ENCODE measurements around the gene SAMM50. TPM values are rescaled to one million over a fixed set of nuclear protein-coding genes. Genes with fewer than 3 reads are reported as not detected.

SAMM50 gene
- total RNA-seq = 54.0 and 54.6 TPM in 2 replicates
- long read RNA-seq, transcript SAMM50-201 (15 exons, 1,717 nt) = major isoform, 405 of 427 reads
- long read RNA-seq, partial matches to known transcripts = 4 of 427 reads
- long read RNA-seq, other reads (novel, unspliced or antisense) = 17 of 427 reads

- DNase-seq (ENCODE audit: low read depth, low spot score) = peak; percentile 84
- Mint-ChIP-seq H3K4me1 (peaks cover 31% of the 10 kb centered on the region), H3K27me3 (ENCODE audit: low read depth) (no peaks in the 10 kb centered on the region), H3K36me3 (ENCODE audit: low read depth) (no peaks in the 10 kb centered on the region), H3K9me3 (no peaks in the 10 kb centered on the region), H3K4me3 (peak within 1 kb of the TSS; percentile 98), H3K27ac (ENCODE audit: unreplicated experiment) (peak within 1 kb of the TSS; percentile 96)
- TF ChIP-seq CTCF (conservative IDR thresholded peaks at IDR 0.05) = no peak
Observed at GRCh38 chr22:43955040-43955882, at the start of gene SAMM50. TSS of gene SAMM50 (plus strand) at chr22:43955442. CDS start at chr22:43955578, 136 bp downstream.

GRCh38 chr22:43905681-43906080 is 49.6 kb upstream of the SAMM50 start:
- H3K4me3 Mint-ChIP-seq = no peak overlapping the region
- H3K4me1 Mint-ChIP-seq = peaks cover 9% of the 10 kb centered on the region
- no peaks in the 10 kb centered on the region for H3K36me3 Mint-ChIP-seq (ENCODE audit: low read depth)
- no peak for DNase-seq (ENCODE audit: low read depth, low spot score)
- no peak overlapping the region for H3K27ac Mint-ChIP-seq (ENCODE audit: unreplicated experiment)
- TF ChIP-seq CTCF (conservative IDR thresholded peaks at IDR 0.05) = no peak
- H3K9me3 Mint-ChIP-seq = peaks cover 1% of the 10 kb centered on the region
- no peaks in the 10 kb centered on the region for H3K27me3 Mint-ChIP-seq (ENCODE audit: low read depth)

GRCh38 chr22:43909708-43910107 is 45.5 kb upstream of the SAMM50 start:
- no peaks in the 10 kb centered on the region for H3K36me3 Mint-ChIP-seq (ENCODE audit: low read depth)
- peaks cover 29% of the 10 kb centered on the region for H3K4me1 Mint-ChIP-seq
- no peak overlapping the region for H3K4me3 Mint-ChIP-seq
- H3K9me3 Mint-ChIP-seq = peaks cover 8% of the 10 kb centered on the region
- no peak overlapping the region for H3K27ac Mint-ChIP-seq (ENCODE audit: unreplicated experiment)
- TF ChIP-seq CTCF (conservative IDR thresholded peaks at IDR 0.05) = no peak
- H3K27me3 Mint-ChIP-seq (ENCODE audit: low read depth) = peaks cover 12% of the 10 kb centered on the region
- no peak for DNase-seq (ENCODE audit: low read depth, low spot score)

- Mint-ChIP-seq H3K27me3 (ENCODE audit: low read depth) (peaks cover 12% of the 10 kb centered on the region), H3K36me3 (ENCODE audit: low read depth) (no peaks in the 10 kb centered on the region), H3K4me3 (no peak overlapping the region), H3K27ac (ENCODE audit: unreplicated experiment) (no peak overlapping the region), H3K9me3 (peaks cover 8% of the 10 kb centered on the region), H3K4me1 (peaks cover 29% of the 10 kb centered on the region)
- TF ChIP-seq CTCF (conservative IDR thresholded peaks at IDR 0.05) = no peak
- DNase-seq (ENCODE audit: low read depth, low spot score) = no peak
Observed at GRCh38 chr22:43910178-43910695, 45.0 kb upstream of the SAMM50 start.

GRCh38 chr22:43911351-43911750 is 43.9 kb upstream of the SAMM50 start:
- no peak for TF ChIP-seq CTCF (conservative IDR thresholded peaks at IDR 0.05)
- no peak for DNase-seq (ENCODE audit: low read depth, low spot score)
- peak overlapping the region; percentile 41 for H3K4me3 Mint-ChIP-seq
- H3K27me3 Mint-ChIP-seq (ENCODE audit: low read depth) = peaks cover 12% of the 10 kb centered on the region
- peaks cover 8% of the 10 kb centered on the region for H3K9me3 Mint-ChIP-seq
- H3K27ac Mint-ChIP-seq (ENCODE audit: unreplicated experiment) = peak overlapping the region; percentile 73
- no peaks in the 10 kb centered on the region for H3K36me3 Mint-ChIP-seq (ENCODE audit: low read depth)
- peaks cover 26% of the 10 kb centered on the region for H3K4me1 Mint-ChIP-seq

Measured in neural crest cell (in vitro differentiated cells).